ENCODE results near the gene SLC9A4. TPM values are rescaled to one million over a fixed set of nuclear protein-coding genes. Genes with fewer than 3 reads are reported as not detected.
A peak's percentile ranks its signal among the peaks of the same experiment; 100 is the strongest.

SLC9A4 gene
- total and polyA plus RNA-seq, 9 of the 15 experiments (the other 6 are each of a cell fraction or from before 2014, with no cell fraction given) = 0.04 to 0.15 (median 0.04) TPM; not detected in 5

DNA sequence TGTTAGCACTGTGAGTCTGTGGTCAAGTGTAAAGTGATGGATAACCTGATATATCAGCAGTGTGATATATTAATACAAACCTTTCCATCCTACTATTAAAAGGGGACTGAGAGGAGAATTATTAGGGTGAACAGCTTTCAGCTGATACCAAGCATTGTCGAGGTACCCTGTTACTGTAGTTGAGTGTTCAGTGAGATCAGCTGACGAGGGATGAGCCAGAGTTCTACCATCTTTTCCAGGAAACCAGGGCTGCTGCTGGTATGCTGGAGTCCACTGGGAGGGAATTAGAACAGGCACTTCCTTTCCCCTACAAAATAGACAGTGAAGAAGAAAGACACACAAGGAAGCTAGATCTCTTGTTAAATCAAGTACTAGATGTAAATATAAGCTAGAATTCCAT, 49.7 kb upstream of the SLC9A4 start (continued):
- TF ChIP-seq, protein P1, sequence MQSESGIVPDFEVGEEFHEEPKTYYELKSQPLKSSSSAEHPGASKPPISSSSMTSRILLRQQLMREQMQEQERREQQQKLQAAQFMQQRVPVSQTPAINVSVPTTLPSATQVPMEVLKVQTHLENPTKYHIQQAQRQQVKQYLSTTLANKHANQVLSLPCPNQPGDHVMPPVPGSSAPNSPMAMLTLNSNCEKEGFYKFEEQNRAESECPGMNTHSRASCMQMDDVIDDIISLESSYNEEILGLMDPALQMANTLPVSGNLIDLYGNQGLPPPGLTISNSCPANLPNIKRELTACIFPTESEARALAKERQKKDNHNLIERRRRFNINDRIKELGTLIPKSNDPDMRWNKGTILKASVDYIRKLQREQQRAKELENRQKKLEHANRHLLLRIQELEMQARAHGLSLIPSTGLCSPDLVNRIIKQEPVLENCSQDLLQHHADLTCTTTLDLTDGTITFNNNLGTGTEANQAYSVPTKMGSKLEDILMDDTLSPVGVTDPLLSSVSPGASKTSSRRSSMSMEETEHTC (IDR thresholded peaks at IDR 0.05) = no peak
- no peak for TF ChIP-seq THRAP3 (IDR thresholded peaks at IDR 0.05; ENCODE audit: borderline replicate concordance)
- TF ChIP-seq, protein P2, sequence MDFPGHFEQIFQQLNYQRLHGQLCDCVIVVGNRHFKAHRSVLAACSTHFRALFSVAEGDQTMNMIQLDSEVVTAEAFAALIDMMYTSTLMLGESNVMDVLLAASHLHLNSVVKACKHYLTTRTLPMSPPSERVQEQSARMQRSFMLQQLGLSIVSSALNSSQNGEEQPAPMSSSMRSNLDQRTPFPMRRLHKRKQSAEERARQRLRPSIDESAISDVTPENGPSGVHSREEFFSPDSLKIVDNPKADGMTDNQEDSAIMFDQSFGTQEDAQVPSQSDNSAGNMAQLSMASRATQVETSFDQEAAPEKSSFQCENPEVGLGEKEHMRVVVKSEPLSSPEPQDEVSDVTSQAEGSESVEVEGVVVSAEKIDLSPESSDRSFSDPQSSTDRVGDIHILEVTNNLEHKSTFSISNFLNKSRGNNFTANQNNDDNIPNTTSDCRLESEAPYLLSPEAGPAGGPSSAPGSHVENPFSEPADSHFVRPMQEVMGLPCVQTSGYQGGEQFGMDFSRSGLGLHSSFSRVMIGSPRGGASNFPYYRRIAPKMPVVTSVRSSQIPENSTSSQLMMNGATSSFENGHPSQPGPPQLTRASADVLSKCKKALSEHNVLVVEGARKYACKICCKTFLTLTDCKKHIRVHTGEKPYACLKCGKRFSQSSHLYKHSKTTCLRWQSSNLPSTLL (IDR thresholded peaks at IDR 0.05) = no peak
- TF ChIP-seq, protein P3, sequence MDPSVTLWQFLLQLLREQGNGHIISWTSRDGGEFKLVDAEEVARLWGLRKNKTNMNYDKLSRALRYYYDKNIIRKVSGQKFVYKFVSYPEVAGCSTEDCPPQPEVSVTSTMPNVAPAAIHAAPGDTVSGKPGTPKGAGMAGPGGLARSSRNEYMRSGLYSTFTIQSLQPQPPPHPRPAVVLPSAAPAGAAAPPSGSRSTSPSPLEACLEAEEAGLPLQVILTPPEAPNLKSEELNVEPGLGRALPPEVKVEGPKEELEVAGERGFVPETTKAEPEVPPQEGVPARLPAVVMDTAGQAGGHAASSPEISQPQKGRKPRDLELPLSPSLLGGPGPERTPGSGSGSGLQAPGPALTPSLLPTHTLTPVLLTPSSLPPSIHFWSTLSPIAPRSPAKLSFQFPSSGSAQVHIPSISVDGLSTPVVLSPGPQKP (CRISPR knock-in tag; IDR thresholded peaks at IDR 0.05) = no peak
- TF ChIP-seq DNMT1 (IDR thresholded peaks at IDR 0.05) = no peak
- no peak for TF ChIP-seq ZNF253 (CRISPR knock-in tag; conservative IDR thresholded peaks at IDR 0.05)
- TF ChIP-seq RCOR1 (IDR thresholded peaks at IDR 0.05; ENCODE audit: borderline replicate concordance in 1 of 2, low read depth in 2 of 2, low read length in 2 of 2) = no peak
- TF ChIP-seq, protein P4, sequence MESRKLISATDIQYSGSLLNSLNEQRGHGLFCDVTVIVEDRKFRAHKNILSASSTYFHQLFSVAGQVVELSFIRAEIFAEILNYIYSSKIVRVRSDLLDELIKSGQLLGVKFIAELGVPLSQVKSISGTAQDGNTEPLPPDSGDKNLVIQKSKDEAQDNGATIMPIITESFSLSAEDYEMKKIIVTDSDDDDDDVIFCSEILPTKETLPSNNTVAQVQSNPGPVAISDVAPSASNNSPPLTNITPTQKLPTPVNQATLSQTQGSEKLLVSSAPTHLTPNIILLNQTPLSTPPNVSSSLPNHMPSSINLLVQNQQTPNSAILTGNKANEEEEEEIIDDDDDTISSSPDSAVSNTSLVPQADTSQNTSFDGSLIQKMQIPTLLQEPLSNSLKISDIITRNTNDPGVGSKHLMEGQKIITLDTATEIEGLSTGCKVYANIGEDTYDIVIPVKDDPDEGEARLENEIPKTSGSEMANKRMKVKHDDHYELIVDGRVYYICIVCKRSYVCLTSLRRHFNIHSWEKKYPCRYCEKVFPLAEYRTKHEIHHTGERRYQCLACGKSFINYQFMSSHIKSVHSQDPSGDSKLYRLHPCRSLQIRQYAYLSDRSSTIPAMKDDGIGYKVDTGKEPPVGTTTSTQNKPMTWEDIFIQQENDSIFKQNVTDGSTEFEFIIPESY (CRISPR knock-in tag; IDR thresholded peaks at IDR 0.05) = no peak
- TF ChIP-seq ATF1 (CRISPR knock-in tag; IDR thresholded peaks at IDR 0.05) = no peak
- no peak for TF ChIP-seq ATF1 (tag; IDR thresholded peaks at IDR 0.05)
- no peak for TF ChIP-seq NCOA4 (IDR thresholded peaks at IDR 0.05; ENCODE audit: partially characterized antibody)
- no peak for TF ChIP-seq NR4A1 (CRISPR knock-in tag; IDR thresholded peaks at IDR 0.05)
- peak; percentile 94 for TF ChIP-seq NR4A1 (tag; IDR thresholded peaks at IDR 0.05)
- no peak for TF ChIP-seq HNRNPK (IDR thresholded peaks at IDR 0.05; ENCODE audit: low read depth, low read length, poor library complexity, severe bottlenecking)
- TF ChIP-seq, protein P5, sequence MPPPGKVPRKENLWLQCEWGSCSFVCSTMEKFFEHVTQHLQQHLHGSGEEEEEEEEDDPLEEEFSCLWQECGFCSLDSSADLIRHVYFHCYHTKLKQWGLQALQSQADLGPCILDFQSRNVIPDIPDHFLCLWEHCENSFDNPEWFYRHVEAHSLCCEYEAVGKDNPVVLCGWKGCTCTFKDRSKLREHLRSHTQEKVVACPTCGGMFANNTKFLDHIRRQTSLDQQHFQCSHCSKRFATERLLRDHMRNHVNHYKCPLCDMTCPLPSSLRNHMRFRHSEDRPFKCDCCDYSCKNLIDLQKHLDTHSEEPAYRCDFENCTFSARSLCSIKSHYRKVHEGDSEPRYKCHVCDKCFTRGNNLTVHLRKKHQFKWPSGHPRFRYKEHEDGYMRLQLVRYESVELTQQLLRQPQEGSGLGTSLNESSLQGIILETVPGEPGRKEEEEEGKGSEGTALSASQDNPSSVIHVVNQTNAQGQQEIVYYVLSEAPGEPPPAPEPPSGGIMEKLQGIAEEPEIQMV (tag; conservative IDR thresholded peaks at IDR 0.05; ENCODE audit: low read depth) = no peak; the same call in 1 of the 2 replicates
- TF ChIP-seq SMAD1 (IDR thresholded peaks at IDR 0.05; ENCODE audit: low read depth, low read length, partially characterized antibody) = no peak
- TF ChIP-seq HNRNPH1 (optimal IDR thresholded peaks at IDR 0.05; ENCODE audit: low read depth, low read length) = no peak

Data from K562 (cell line).